Neural cell (in vitro differentiated cells): ENCODE results near the gene KAT2A. TPM values are rescaled to one million over a fixed set of nuclear protein-coding genes. Genes with fewer than 3 reads are reported as not detected.

ENCODE experiments used
- H2AFZ ChIP-seq: fragments of 200-600, 300-800 bp; sonication (generic), shearing (Covaris generic); 2 replicates; pipeline ENCODE4 v1.6.0; 2014; ENCODE audit warnings: low read depth, mild to moderate bottlenecking, antibody characterized with exemption, low read length, moderate library complexity
- H3F3A ChIP-seq: fragments of 200-600 bp; shearing (Covaris generic); 2 replicates; pipeline ENCODE4 v1.6.1; 2016; ENCODE audit warnings: mild to moderate bottlenecking, moderate library complexity, mixed read lengths, antibody characterized with exemption, low read length; ENCODE audit not compliant: insufficient read depth, poor library complexity, severe bottlenecking
- H3K27ac ChIP-seq: fragments of 200-600, 300-800 bp; sonication (generic), shearing (Covaris generic); 2 replicates; pipeline ENCODE4 v1.5.1; 2014; ENCODE audit warnings: mild to moderate bottlenecking, low read length, moderate library complexity
- H3K27me3 ChIP-seq: fragments of 300-800, 200-600 bp; sonication (generic), shearing (Covaris generic); 2 replicates; pipeline ENCODE4 v1.6.0; 2014; ENCODE audit warnings: mild to moderate bottlenecking, low read depth, low read length, moderate library complexity; ENCODE audit not compliant: insufficient read depth
- H3K36me3 ChIP-seq: fragments of 300-800, 200-600 bp; sonication (generic), shearing (Covaris generic); 2 replicates; pipeline ENCODE4 v1.5.1; 2014; ENCODE audit warnings: mild to moderate bottlenecking, antibody characterized with exemption, low read length, moderate library complexity; ENCODE audit not compliant: insufficient read depth
- H3K4me2 ChIP-seq: fragments of 300-800, 200-600 bp; sonication (generic), shearing (Covaris generic); 2 replicates; pipeline ENCODE4 v1.6.0; 2014; ENCODE audit warnings: mild to moderate bottlenecking, low read length
- H3K4me3 ChIP-seq: fragments of 300-800, 200-600 bp; sonication (generic), shearing (Covaris generic); 2 replicates; pipeline ENCODE4 v1.5.1; 2014; ENCODE audit warnings: mild to moderate bottlenecking, low read length, moderate library complexity
- H3K79me2 ChIP-seq: fragments of 200-600 bp; shearing (Covaris generic); replicated peaks from 2 replicates; pipeline ENCODE4 v1.6.0; 2014; ENCODE audit warnings: mild to moderate bottlenecking, low read length, moderate library complexity; ENCODE audit not compliant: insufficient read depth
- H3K9ac ChIP-seq: fragments of 300-800, 200-600 bp; sonication (generic), shearing (Covaris generic); 2 replicates; pipeline ENCODE4 v1.6.1; 2016; ENCODE audit warnings: mild to moderate bottlenecking, low read length, mixed read lengths
- H3K9me2 ChIP-seq: fragments of 200-600 bp; shearing (Covaris generic); 2 replicates; pipeline ENCODE4 v1.6.1; 2016; ENCODE audit warnings: mild to moderate bottlenecking, low read length, mixed read lengths; ENCODE audit not compliant: insufficient read depth
- H3K9me3 ChIP-seq: fragments of 200-600, 300-800 bp; sonication (generic), shearing (Covaris generic); 2 replicates; pipeline ENCODE4 v1.6.1; 2016; ENCODE audit warnings: mild to moderate bottlenecking, mixed run types, low read length, moderate library complexity, mixed read lengths
- H4K20me1 ChIP-seq: fragments of 200-600 bp; shearing (Covaris generic); 2 replicates; pipeline ENCODE4 v1.6.1; 2016; ENCODE audit warnings: mild to moderate bottlenecking, mixed run types; ENCODE audit not compliant: insufficient read depth
- EP300 ChIP-seq: fragments of 450-650 bp; conservative IDR thresholded peaks from 2 replicates; pipeline ENCODE4 v1.6.1; 2014; ENCODE audit warnings: antibody characterized with exemption, mild to moderate bottlenecking, moderate library complexity; ENCODE audit not compliant: poor library complexity, severe bottlenecking
- EZH2 ChIP-seq: fragments of 200-600, 300-800 bp; shearing (Covaris generic), sonication (generic); IDR thresholded peaks from 2 replicates; pipeline ENCODE4 v1.6.1; 2014; ENCODE audit warnings: antibody characterized with exemption, low read length, borderline replicate concordance, mild to moderate bottlenecking; ENCODE audit not compliant: insufficient read depth, poor library complexity, severe bottlenecking
- MXI1 ChIP-seq: fragments of 450-650 bp; conservative IDR thresholded peaks from 2 replicates; pipeline ENCODE4 v1.6.1; 2014; ENCODE audit warnings: antibody characterized with exemption, mild to moderate bottlenecking; ENCODE audit not compliant: poor library complexity, severe bottlenecking
- POLR2AphosphoS5 ChIP-seq: IDR thresholded peaks from 2 replicates; pipeline ENCODE4 v1.6.1; 2012
- RAD21 ChIP-seq: fragments of 450-650 bp; conservative IDR thresholded peaks from 2 replicates; pipeline ENCODE4 v1.6.1; 2014; ENCODE audit warnings: antibody characterized with exemption, mild to moderate bottlenecking, moderate library complexity
- polyA plus RNA-seq: library from polyadenylated mRNA; depleted of rRNA; stranded (reverse); fragments of >200 nt; gene quantifications from 2 replicates; pipeline ENCODE4 v1.2.3, GENCODE V29; 2014
- TF ChIP-seq, protein P1 (sequence below): IDR thresholded peaks from 2 replicates; pipeline ENCODE4 v1.6.1; 2012; ENCODE audit warnings: borderline replicate concordance
- TF ChIP-seq, protein P2 (sequence below): fragments of 450-650 bp; IDR thresholded peaks from 2 replicates; pipeline ENCODE4 v1.5.1; 2014; ENCODE audit warnings: antibody characterized with exemption, mild to moderate bottlenecking, moderate library complexity; ENCODE audit not compliant: poor library complexity, severe bottlenecking

KAT2A gene
- polyA plus RNA-seq, 1 donor from 2014 or later, result 39.9 TPM

DNA sequence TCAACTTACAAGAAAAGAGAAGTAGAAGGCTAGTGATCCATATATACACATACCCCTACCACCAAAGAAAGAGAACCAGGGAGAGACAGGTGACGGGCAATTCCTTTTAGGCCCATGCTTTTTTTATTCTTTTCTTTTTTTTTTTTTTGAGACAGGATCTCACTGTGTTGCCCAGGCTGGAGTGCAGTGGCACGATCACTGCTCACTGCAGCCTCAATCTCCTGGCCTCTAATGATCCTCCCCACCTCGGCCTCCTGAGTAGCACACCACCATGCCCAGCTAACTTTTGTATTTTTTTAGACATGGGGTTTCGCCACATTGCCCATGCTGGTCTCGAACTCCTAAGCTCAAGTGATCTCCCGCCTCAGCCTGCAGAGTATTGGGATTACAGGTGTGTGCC lies 6.2 kb upstream of the KAT2A start:
- no peak overlapping the region for H3K9ac ChIP-seq
- H3K27me3 ChIP-seq, result no peaks in the 10 kb centered on the region
- no peak overlapping the region for H3K27ac ChIP-seq
- H3K4me3 ChIP-seq, result no peak overlapping the region
- no peaks in the 10 kb centered on the region for H3K9me3 ChIP-seq
- H3K9me2 ChIP-seq, result no peaks in the 10 kb centered on the region
- no peaks in the 10 kb centered on the region for H3K79me2 ChIP-seq
- H3K36me3 ChIP-seq, result no peaks in the 10 kb centered on the region
- no peaks in the 10 kb centered on the region for H3F3A ChIP-seq
- no peak overlapping the region for H2AFZ ChIP-seq
- H4K20me1 ChIP-seq, result no peaks in the 10 kb centered on the region
- TF ChIP-seq, protein P1, sequence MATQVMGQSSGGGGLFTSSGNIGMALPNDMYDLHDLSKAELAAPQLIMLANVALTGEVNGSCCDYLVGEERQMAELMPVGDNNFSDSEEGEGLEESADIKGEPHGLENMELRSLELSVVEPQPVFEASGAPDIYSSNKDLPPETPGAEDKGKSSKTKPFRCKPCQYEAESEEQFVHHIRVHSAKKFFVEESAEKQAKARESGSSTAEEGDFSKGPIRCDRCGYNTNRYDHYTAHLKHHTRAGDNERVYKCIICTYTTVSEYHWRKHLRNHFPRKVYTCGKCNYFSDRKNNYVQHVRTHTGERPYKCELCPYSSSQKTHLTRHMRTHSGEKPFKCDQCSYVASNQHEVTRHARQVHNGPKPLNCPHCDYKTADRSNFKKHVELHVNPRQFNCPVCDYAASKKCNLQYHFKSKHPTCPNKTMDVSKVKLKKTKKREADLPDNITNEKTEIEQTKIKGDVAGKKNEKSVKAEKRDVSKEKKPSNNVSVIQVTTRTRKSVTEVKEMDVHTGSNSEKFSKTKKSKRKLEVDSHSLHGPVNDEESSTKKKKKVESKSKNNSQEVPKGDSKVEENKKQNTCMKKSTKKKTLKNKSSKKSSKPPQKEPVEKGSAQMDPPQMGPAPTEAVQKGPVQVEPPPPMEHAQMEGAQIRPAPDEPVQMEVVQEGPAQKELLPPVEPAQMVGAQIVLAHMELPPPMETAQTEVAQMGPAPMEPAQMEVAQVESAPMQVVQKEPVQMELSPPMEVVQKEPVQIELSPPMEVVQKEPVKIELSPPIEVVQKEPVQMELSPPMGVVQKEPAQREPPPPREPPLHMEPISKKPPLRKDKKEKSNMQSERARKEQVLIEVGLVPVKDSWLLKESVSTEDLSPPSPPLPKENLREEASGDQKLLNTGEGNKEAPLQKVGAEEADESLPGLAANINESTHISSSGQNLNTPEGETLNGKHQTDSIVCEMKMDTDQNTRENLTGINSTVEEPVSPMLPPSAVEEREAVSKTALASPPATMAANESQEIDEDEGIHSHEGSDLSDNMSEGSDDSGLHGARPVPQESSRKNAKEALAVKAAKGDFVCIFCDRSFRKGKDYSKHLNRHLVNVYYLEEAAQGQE, result no peak
- TF ChIP-seq, protein P2, sequence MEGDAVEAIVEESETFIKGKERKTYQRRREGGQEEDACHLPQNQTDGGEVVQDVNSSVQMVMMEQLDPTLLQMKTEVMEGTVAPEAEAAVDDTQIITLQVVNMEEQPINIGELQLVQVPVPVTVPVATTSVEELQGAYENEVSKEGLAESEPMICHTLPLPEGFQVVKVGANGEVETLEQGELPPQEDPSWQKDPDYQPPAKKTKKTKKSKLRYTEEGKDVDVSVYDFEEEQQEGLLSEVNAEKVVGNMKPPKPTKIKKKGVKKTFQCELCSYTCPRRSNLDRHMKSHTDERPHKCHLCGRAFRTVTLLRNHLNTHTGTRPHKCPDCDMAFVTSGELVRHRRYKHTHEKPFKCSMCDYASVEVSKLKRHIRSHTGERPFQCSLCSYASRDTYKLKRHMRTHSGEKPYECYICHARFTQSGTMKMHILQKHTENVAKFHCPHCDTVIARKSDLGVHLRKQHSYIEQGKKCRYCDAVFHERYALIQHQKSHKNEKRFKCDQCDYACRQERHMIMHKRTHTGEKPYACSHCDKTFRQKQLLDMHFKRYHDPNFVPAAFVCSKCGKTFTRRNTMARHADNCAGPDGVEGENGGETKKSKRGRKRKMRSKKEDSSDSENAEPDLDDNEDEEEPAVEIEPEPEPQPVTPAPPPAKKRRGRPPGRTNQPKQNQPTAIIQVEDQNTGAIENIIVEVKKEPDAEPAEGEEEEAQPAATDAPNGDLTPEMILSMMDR, result no peak
- H3K4me2 ChIP-seq, result no peak overlapping the region

DNA sequence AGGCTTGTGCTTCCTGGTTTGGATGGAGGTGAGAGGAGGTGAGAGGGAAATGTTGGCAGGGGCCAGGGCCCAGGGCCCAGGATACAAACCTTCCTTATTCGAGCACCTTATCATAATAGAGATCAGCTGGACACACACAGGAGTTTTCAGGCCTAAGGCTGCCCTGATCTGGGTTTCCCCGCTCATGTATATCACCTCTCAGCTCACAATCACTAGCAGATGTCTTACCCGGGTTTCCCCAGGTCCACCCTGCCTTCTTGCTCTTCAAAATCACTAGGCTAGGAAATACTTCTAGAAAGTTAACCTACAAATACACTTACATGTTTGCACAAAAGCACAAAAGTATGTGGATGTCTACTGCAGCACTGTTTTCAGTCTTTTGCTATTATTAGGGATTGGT lies 5.7 kb upstream of the KAT2A start:
- TF ChIP-seq EP300 (no peak), RAD21 (no peak), POLR2AphosphoS5 (no peak), EZH2 (no peak), MXI1 (no peak)
- TF ChIP-seq, protein P2, result no peak
- TF ChIP-seq, protein P1, result no peak
- Histone ChIP-seq H3K27me3 (no peaks in the 10 kb centered on the region), H3K9me3 (no peaks in the 10 kb centered on the region), H2AFZ (no peak overlapping the region), H3K9me2 (no peaks in the 10 kb centered on the region), H3K27ac (no peak overlapping the region), H3K79me2 (no peaks in the 10 kb centered on the region), H3K4me2 (no peak overlapping the region), H3F3A (no peaks in the 10 kb centered on the region), H3K9ac (no peak overlapping the region), H3K4me3 (no peak overlapping the region), H3K36me3 (no peaks in the 10 kb centered on the region), H4K20me1 (no peaks in the 10 kb centered on the region)
